K562 (cell line): ENCODE results near the gene FTL.
A peak's percentile ranks its signal among the peaks of the same experiment; 100 is the strongest.

ENCODE experiments used
- C11orf30 ChIP-seq: fragments of 450-650 bp; IDR thresholded peaks from 2 replicates; pipeline ENCODE4 v1.6.1; 2016; ENCODE audit warnings: low read depth, mild to moderate bottlenecking
- EP300 ChIP-seq: IDR thresholded peaks from 2 replicates; pipeline ENCODE4 v1.6.1; 2012; ENCODE audit warnings: low read length, improper control_type of control experiment
- HCFC1 ChIP-seq: IDR thresholded peaks from 2 replicates; pipeline ENCODE4 v1.6.1; 2012; ENCODE audit warnings: low read depth, low read length, improper control_type of control experiment
- NFXL1 ChIP-seq: fragments of 450-650 bp; formaldehyde crosslinking; IDR thresholded peaks from 2 replicates; pipeline ENCODE4 v1.4.0; 2021; ENCODE audit warnings: mild to moderate bottlenecking
- NRF1 ChIP-seq, 2 experiments: fragments of 450-650 bp; IDR thresholded peaks in 1 of 2; conservative IDR thresholded peaks in 1 of 2; 2 replicates each; pipeline ENCODE4 v1.6.1; 2014; ENCODE audit warnings: mild to moderate bottlenecking in 2 of 2
- POLR2A ChIP-seq: fragments of 450-650 bp; conservative IDR thresholded peaks from 2 replicates; pipeline ENCODE4 v1.6.1; 2016
- POLR2AphosphoS5 ChIP-seq: IDR thresholded peaks from 2 replicates; pipeline ENCODE4 v1.6.1; 2011; ENCODE audit warnings: mild to moderate bottlenecking, low read depth, low read length, moderate library complexity; ENCODE audit not compliant: control insufficient read depth, insufficient read depth
- YY1 ChIP-seq, 3 experiments: IDR thresholded peaks; 2 replicates each; pipeline ENCODE4 v1.6.1; 2011; ENCODE audit warnings: low read length in 2 of 3, mild to moderate bottlenecking in 2 of 3, moderate library complexity in 2 of 3, borderline replicate concordance in 1 of 3, control low read depth in 1 of 3, low read depth in 1 of 3; ENCODE audit not compliant: insufficient read depth in 3 of 3, insufficient replicate concordance in 2 of 3, control insufficient read depth in 1 of 3, insufficient read length in 1 of 3; ENCODE audit errors: extremely low read depth in 1 of 3
- ZNF121 ChIP-seq: sonication (generic); formaldehyde crosslinking; conservative IDR thresholded peaks from 2 replicates; pipeline ENCODE4 v1.8.0; 2022; ENCODE audit warnings: missing genetic modification reagents
- ZNF24 ChIP-seq: fragments of 450-650 bp; IDR thresholded peaks from 2 replicates; pipeline ENCODE4 v1.6.1; 2016
- TF ChIP-seq, protein P1 (sequence below), 3 experiments: IDR thresholded peaks in 2 of 3; conservative IDR thresholded peaks in 1 of 3; 2 replicates each; pipeline ENCODE4 v1.5.1; 2011 to 2012; ENCODE audit warnings: low read length in 3 of 3, mild to moderate bottlenecking in 3 of 3, control low read depth in 2 of 3, improper control_type of control experiment in 1 of 3, inconsistent platforms in 1 of 3, low read depth in 1 of 3, mixed read lengths in 1 of 3, moderate library complexity in 1 of 3; ENCODE audit not compliant: insufficient read depth in 2 of 3

DNA sequence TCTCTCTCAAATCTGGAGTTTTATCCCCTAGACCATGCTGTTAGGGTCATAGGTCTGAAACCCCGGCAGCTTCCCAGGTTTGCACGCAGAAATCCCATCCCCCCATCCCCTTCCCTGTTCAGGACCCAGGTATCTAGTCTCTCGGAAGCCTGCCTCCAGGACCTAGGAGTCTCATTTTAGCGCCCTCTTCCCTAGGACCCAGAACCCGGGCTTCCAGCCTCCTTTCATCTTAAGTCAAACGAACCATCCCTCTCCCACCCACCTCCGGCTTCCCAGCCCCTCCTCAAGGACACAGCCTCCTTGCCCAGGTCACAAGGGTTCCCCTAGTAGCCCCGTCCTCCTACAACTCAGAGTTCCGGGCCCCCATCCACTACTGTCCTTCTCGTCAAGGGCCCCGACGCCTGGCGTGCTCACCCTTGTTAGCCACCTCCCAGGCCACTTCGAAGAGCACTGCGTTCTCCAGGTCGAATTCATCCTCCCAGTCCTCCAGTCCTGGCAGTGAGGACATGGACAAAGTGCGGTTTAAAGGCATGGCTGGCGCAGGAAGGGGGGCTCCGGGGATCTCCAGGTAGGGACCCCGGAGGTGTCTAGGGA lies 27.6 kb downstream of the FTL start:
- peak in 1 of 2 experiments; percentile 31; a peak in 2 of 4 replicates for TF ChIP-seq NRF1 (conservative IDR thresholded peaks at IDR 0.05 in 1 of 2, IDR thresholded peaks at IDR 0.05 in 1 of 2)
- no peak for TF ChIP-seq POLR2AphosphoS5
- no peak; the same call in 1 of the 2 replicates for TF ChIP-seq POLR2A
- TF ChIP-seq, protein P1, sequence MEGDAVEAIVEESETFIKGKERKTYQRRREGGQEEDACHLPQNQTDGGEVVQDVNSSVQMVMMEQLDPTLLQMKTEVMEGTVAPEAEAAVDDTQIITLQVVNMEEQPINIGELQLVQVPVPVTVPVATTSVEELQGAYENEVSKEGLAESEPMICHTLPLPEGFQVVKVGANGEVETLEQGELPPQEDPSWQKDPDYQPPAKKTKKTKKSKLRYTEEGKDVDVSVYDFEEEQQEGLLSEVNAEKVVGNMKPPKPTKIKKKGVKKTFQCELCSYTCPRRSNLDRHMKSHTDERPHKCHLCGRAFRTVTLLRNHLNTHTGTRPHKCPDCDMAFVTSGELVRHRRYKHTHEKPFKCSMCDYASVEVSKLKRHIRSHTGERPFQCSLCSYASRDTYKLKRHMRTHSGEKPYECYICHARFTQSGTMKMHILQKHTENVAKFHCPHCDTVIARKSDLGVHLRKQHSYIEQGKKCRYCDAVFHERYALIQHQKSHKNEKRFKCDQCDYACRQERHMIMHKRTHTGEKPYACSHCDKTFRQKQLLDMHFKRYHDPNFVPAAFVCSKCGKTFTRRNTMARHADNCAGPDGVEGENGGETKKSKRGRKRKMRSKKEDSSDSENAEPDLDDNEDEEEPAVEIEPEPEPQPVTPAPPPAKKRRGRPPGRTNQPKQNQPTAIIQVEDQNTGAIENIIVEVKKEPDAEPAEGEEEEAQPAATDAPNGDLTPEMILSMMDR (IDR thresholded peaks at IDR 0.05 in 2 of 3, conservative IDR thresholded peaks at IDR 0.05 in 1 of 3; ENCODE audit: insufficient read depth in 2 of 3, low read depth in 1 of 3, low read length in 3 of 3), result no peak
- no peak for TF ChIP-seq YY1 (IDR thresholded peaks at IDR 0.05; ENCODE audit: borderline replicate concordance in 1 of 3, control insufficient read depth in 1 of 3, extremely low read depth in 1 of 3, insufficient read depth in 3 of 3, insufficient read length in 1 of 3, insufficient replicate concordance in 2 of 3, low read depth in 1 of 3, low read length in 2 of 3)
- no peak for TF ChIP-seq HCFC1
- no peak for TF ChIP-seq ZNF24
- no peak for TF ChIP-seq C11orf30
- TF ChIP-seq NFXL1 (CRISPR knock-in tag), result no peak
- no peak for TF ChIP-seq ZNF121 (CRISPR knock-in tag)
- TF ChIP-seq EP300, result no peak
